Measurements from ENCODE around the gene PGLYRP4. TPM values are rescaled to one million over a fixed set of nuclear protein-coding genes. Genes with fewer than 3 reads are reported as not detected.
"Not testable (repeated sequence)": the region's sequence is repeated elsewhere in the genome, so short reads cannot be mapped to it uniquely, and the experiment has no call there.

Gene PGLYRP4
- total and polyA plus RNA-seq, 5 donors from 2014 or later, result 0.08 to 0.22 (median 0.20) TPM; not detected in 2

DNA sequence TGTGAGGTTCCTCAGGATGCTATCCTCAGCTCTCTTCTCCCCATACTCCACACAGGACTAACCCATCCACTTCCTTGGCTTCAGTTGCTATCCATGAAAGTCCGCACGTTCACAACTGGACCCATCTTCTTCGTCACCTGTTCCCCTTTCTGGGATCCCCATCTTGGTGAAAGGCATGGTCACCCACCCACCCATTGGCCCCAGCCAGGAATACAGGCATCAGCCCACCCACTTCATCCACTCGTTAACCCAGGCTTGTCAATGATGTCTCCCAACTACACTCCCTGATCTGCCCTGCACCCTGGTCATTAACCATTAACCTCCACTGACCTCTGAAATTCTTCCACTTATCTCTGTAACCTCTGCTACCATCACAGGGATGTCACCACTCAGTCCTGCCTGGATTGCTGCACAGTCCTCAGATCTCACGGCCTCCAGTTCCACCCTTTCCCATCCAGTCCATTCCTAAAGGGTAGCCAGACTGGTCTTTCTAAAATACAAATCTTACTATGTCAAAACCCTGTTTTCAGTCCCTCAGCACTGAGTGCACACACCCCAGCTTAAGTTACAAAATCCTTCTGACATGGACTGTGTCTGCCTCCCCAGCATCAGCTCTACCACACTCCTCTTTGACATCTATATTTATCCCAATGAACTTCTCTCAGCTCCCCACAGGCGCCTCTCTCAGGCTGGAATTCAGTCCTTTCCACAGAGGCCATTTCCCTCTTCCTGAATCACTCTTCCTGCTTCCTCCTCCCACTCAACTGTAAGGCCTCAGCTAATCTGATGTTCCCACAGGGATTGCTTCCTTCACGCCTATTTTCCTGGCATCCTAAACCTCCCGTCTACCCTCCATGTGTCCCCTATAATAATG, 10.4 kb downstream of the PGLYRP4 start:
- Histone ChIP-seq H3K27ac (ENCODE audit: insufficient read depth, low read length, poor library complexity, severe bottlenecking) (no peak overlapping the region), H3K4me1 (ENCODE audit: control insufficient read depth, insufficient read depth, low read length, poor library complexity, severe bottlenecking) (peaks cover 13% of the 10 kb centered on the region), H3K36me3 (ENCODE audit: control insufficient read depth, insufficient read depth, low read length) (no peaks in the 10 kb centered on the region), H3K4me3 (ENCODE audit: low read depth, low read length) (no peak overlapping the region), H3K9me3 (ENCODE audit: control insufficient read depth in 2 of 2, low read length in 2 of 2) (no peaks in the 10 kb centered on the region), H3K27me3 (ENCODE audit: control insufficient read depth, insufficient read depth, low read length) (no peaks in the 10 kb centered on the region)
- Mint-ChIP-seq H3K9me3 (peaks cover 0 to 1% (median 0%) of the 10 kb centered on the region in 7 donors), H3K4me1 (peaks cover 8 to 30% (median 16%) of the 10 kb centered on the region in 4 donors), H3K36me3 (no peaks in the 10 kb centered on the region), H3K27me3 (no peaks in the 10 kb centered on the region), H3K4me3 (peak overlapping the region in 1 of 4 donors; percentile 58), H3K27ac (peak overlapping the region in 1 of 3 donors; percentile 82)
- ATAC-seq (ENCODE audit: low read depth in 2 of 2) (no peak), DNase-seq (no peak)

DNA sequence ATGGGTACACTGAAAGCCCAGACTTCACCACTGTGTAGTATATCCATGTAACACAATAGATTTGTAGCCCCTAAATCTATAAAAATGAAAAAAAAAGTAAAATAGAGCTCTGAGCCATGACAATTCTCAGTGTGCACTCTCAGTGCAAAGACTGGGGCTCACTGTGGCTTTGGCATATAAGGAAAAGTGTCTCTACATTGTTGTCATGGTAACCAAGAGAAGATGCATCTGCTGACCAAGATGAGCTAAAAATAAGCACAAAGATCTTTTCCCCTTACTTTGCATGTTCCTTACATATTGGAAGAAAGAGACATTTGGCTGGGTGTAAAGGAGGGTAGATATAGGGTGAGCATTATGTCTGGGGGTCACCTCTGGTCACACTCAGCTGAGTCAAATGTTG, 12.0 kb downstream of the PGLYRP4 start:
- no peaks in the 10 kb centered on the region for H3K36me3 Mint-ChIP-seq
- H3K27ac Mint-ChIP-seq, result no peak overlapping the region
- H3K27ac ChIP-seq (ENCODE audit: insufficient read depth, low read length, poor library complexity, severe bottlenecking), result no peak overlapping the region
- H3K9me3 ChIP-seq (ENCODE audit: control insufficient read depth in 2 of 2, low read length in 2 of 2), result peaks cover 2 to 7% of the 10 kb centered on the region in 2 experiments
- H3K27me3 ChIP-seq (ENCODE audit: control insufficient read depth, insufficient read depth, low read length), result peaks cover 4% of the 10 kb centered on the region
- H3K9me3 Mint-ChIP-seq, result peaks cover 0 to 7% (median 1%) of the 10 kb centered on the region in 7 donors
- H3K4me3 ChIP-seq (ENCODE audit: low read depth, low read length), result no peak overlapping the region
- H3K4me1 ChIP-seq (ENCODE audit: control insufficient read depth, insufficient read depth, low read length, poor library complexity, severe bottlenecking), result peaks cover 11% of the 10 kb centered on the region
- ATAC-seq (ENCODE audit: low read depth in 2 of 2) (no peak), DNase-seq (no peak)
- H3K4me1 Mint-ChIP-seq, result peaks cover 8 to 19% (median 12%) of the 10 kb centered on the region in 4 donors
- H3K36me3 ChIP-seq (ENCODE audit: control insufficient read depth, insufficient read depth, low read length), result no peaks in the 10 kb centered on the region
- no peak overlapping the region for H3K4me3 Mint-ChIP-seq
- no peaks in the 10 kb centered on the region for H3K27me3 Mint-ChIP-seq

DNA sequence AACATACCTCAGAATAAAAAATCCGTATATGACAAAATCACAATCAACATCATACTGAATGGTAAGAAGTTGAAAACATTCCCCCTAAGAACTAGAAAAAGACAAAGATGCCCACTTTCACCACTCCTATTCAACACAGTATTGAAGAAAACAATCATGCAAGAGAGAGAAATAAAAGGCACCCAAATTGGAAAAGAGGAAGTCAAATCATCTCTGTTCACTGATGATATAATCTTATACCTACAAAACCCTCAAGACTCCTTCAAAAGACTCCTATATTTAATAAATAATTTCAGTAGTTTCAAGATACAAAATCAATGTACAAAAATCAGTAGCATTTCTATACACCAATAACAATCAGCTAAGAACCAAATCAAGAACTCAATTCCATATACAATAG, 14.7 kb downstream of the PGLYRP4 start:
- no peak overlapping the region for H3K27ac ChIP-seq (ENCODE audit: insufficient read depth, low read length, poor library complexity, severe bottlenecking)
- Mint-ChIP-seq H3K27me3 (peaks cover 5% of the 10 kb centered on the region), H3K4me1 (peaks cover 2 to 8% (median 6%) of the 10 kb centered on the region in 4 donors), H3K9me3 (peaks cover 1 to 24% (median 4%) of the 10 kb centered on the region in 7 donors), H3K27ac (no peak overlapping the region), H3K4me3 (no peak overlapping the region), H3K36me3 (no peaks in the 10 kb centered on the region)
- H3K4me1 ChIP-seq (ENCODE audit: control insufficient read depth, insufficient read depth, low read length, poor library complexity, severe bottlenecking), result no peaks in the 10 kb centered on the region
- ATAC-seq (ENCODE audit: low read depth in 2 of 2) (no peak), DNase-seq (no peak)
- peaks cover 9% of the 10 kb centered on the region for H3K27me3 ChIP-seq (ENCODE audit: control insufficient read depth, insufficient read depth, low read length)
- no peak overlapping the region for H3K4me3 ChIP-seq (ENCODE audit: low read depth, low read length)
- H3K36me3 ChIP-seq (ENCODE audit: control insufficient read depth, insufficient read depth, low read length), result no peaks in the 10 kb centered on the region
- H3K9me3 ChIP-seq (ENCODE audit: control insufficient read depth in 2 of 2, low read length in 2 of 2), result peaks cover 6 to 10% of the 10 kb centered on the region in 2 experiments

DNA sequence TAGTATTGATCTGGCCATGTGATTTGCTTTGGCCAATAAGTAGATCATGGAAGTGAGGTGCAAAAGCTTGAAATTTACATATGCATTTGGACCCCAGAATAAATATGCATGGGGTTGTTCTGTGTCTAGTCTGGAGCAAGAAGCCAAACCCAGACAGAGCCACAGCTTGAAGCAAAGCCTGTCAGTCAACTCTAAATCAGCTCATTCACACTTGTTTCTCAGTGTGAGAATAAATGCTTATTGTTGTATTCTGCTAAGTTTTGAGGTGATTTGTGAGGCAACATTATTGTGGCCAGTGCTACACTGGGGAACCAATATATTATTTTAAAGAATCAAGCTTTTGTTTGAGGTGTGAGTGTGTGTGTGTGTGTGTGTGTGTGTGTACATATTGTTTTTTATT, 23.7 kb downstream of the PGLYRP4 start:
- Histone ChIP-seq H3K9me3 (ENCODE audit: control insufficient read depth in 2 of 2, low read length in 2 of 2) (peaks cover 7 to 27% of the 10 kb centered on the region in 2 experiments), H3K36me3 (ENCODE audit: control insufficient read depth, insufficient read depth, low read length) (no peaks in the 10 kb centered on the region), H3K4me1 (ENCODE audit: control insufficient read depth, insufficient read depth, low read length, poor library complexity, severe bottlenecking) (no peaks in the 10 kb centered on the region), H3K4me3 (ENCODE audit: low read depth, low read length) (no peak overlapping the region), H3K27ac (ENCODE audit: insufficient read depth, low read length, poor library complexity, severe bottlenecking) (no peak overlapping the region), H3K27me3 (ENCODE audit: control insufficient read depth, insufficient read depth, low read length) (peaks cover 10% of the 10 kb centered on the region)
- ATAC-seq (ENCODE audit: low read depth in 2 of 2) (no peak), DNase-seq (no peak)
- no peaks in the 10 kb centered on the region for H3K4me1 Mint-ChIP-seq
- H3K36me3 Mint-ChIP-seq, result no peaks in the 10 kb centered on the region
- H3K9me3 Mint-ChIP-seq, result peaks cover 1 to 42% (median 10%) of the 10 kb centered on the region in 7 donors
- H3K27ac Mint-ChIP-seq, result no peak overlapping the region
- peaks cover 26% of the 10 kb centered on the region for H3K27me3 Mint-ChIP-seq
- no peak overlapping the region for H3K4me3 Mint-ChIP-seq

DNA sequence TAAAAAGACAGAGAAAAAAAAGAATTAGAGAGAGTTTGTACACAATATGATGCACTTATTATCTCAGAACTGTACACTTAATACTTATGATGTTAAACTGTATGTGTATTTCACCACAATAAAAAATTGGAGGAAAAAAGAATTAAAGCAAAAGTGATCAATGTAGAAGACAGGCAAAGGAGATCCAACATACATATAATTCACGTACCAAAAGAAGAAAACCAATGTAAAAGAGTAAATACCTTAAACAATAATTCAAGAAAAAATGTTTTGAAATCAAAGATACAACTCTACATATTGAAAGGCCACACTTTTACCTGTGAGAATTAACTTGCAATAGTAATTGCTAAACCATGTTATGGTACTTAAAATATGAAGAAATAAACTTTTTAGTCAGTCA, 26.1 kb downstream of the PGLYRP4 start:
- ATAC-seq (ENCODE audit: low read depth in 2 of 2) (no peak), DNase-seq (no peak)
- Histone ChIP-seq H3K27me3 (ENCODE audit: control insufficient read depth, insufficient read depth, low read length) (peaks cover 10% of the 10 kb centered on the region), H3K27ac (ENCODE audit: insufficient read depth, low read length, poor library complexity, severe bottlenecking) (no peak overlapping the region), H3K4me1 (ENCODE audit: control insufficient read depth, insufficient read depth, low read length, poor library complexity, severe bottlenecking) (no peaks in the 10 kb centered on the region), H3K36me3 (ENCODE audit: control insufficient read depth, insufficient read depth, low read length) (no peaks in the 10 kb centered on the region), H3K9me3 (ENCODE audit: control insufficient read depth in 2 of 2, low read length in 2 of 2) (peaks cover 7 to 19% of the 10 kb centered on the region in 2 experiments), H3K4me3 (ENCODE audit: low read depth, low read length) (no peak overlapping the region)
- Mint-ChIP-seq H3K9me3 (peaks cover 0 to 26% (median 10%) of the 10 kb centered on the region in 7 donors), H3K27me3 (peaks cover 21% of the 10 kb centered on the region), H3K36me3 (no peaks in the 10 kb centered on the region), H3K4me1 (no peaks in the 10 kb centered on the region), H3K4me3 (no peak overlapping the region), H3K27ac (no peak overlapping the region)

DNA sequence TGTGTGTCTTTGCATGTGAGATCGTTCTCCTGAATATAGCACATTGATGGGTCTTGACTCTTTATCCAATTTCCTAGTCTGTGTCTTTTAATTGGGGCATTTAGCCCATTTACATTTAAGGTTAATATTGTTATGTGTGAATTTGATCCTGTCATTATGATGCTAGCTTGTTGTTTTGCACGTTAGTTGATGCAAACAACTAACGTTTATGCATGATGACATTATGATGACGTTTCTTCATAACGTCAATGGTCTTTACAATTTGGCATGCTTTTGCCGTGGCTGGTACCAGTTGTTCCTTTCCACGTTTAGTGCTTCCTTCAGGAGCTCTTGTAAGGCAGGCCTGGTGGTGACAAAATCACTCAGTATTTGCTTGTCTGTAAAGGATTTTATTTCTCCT, 30.5 kb downstream of the PGLYRP4 start:
- H3K36me3 Mint-ChIP-seq; H3K4me1 ChIP-seq (ENCODE audit: control insufficient read depth, insufficient read depth, low read length, poor library complexity, severe bottlenecking); H3K36me3 ChIP-seq (ENCODE audit: control insufficient read depth, insufficient read depth, low read length); DNase-seq; H3K9me3 ChIP-seq (ENCODE audit: control insufficient read depth in 2 of 2, low read length in 2 of 2); H3K4me3 Mint-ChIP-seq; H3K27ac ChIP-seq (ENCODE audit: insufficient read depth, low read length, poor library complexity, severe bottlenecking); H3K4me3 ChIP-seq (ENCODE audit: low read depth, low read length); H3K4me1 Mint-ChIP-seq; H3K27me3 ChIP-seq (ENCODE audit: control insufficient read depth, insufficient read depth, low read length); H3K27ac Mint-ChIP-seq; ATAC-seq (ENCODE audit: low read depth in 2 of 2): not testable (repeated sequence)
- peaks cover 15% of the 10 kb centered on the region for H3K27me3 Mint-ChIP-seq
- H3K9me3 Mint-ChIP-seq, result peaks cover 0 to 18% (median 6%) of the 10 kb centered on the region in 7 donors

DNA sequence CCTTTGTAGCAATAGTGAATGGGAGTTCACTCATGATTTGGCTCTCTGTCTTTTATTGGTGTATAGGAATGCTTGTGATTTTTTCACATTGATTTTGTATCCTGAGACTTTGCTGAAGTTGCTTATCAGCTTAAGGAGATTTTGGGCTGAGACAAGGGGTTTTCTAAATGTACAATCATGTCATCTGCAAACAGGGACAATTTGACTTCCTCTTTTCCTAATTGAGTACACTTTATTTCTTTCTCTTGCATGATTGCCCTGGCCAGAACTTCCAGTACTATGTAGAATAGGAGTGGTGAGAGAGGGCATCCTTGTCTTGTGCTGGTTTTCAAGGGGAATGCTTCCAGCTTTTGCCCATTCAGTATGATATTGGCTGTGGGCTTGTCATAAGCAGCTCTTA, 32.6 kb downstream of the PGLYRP4 start:
- not testable (repeated sequence) for H3K9me3 ChIP-seq (ENCODE audit: control insufficient read depth in 2 of 2, low read length in 2 of 2); H3K27me3 ChIP-seq (ENCODE audit: control insufficient read depth, insufficient read depth, low read length); H3K4me1 ChIP-seq (ENCODE audit: control insufficient read depth, insufficient read depth, low read length, poor library complexity, severe bottlenecking); H3K9me3 Mint-ChIP-seq; H3K27ac Mint-ChIP-seq; ATAC-seq (ENCODE audit: low read depth in 2 of 2); H3K4me3 Mint-ChIP-seq; DNase-seq; H3K36me3 ChIP-seq (ENCODE audit: control insufficient read depth, insufficient read depth, low read length); H3K27ac ChIP-seq (ENCODE audit: insufficient read depth, low read length, poor library complexity, severe bottlenecking); H3K4me3 ChIP-seq (ENCODE audit: low read depth, low read length); H3K36me3 Mint-ChIP-seq; H3K4me1 Mint-ChIP-seq
- H3K27me3 Mint-ChIP-seq, result peaks cover 13% of the 10 kb centered on the region

DNA sequence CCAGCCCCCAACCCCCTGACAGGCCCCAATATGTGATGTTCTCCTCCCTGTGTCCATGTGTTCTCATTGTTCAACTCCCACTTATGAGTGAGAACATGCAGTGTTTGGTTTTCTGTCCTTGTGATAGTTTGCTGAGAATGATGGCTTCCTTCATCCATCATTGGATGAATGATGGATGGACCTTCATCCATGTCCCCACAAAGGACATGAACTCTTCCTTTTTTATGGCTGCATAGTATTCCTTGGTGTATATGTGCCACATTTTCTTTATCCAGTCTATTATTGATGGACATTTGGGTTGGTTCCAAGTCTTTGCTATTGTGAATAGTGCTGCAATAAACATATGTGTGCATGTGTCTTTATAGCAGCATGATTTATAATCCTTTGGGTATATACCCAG, 34.3 kb downstream of the PGLYRP4 start:
- H3K36me3 Mint-ChIP-seq; H3K36me3 ChIP-seq (ENCODE audit: control insufficient read depth, insufficient read depth, low read length); DNase-seq; H3K4me1 ChIP-seq (ENCODE audit: control insufficient read depth, insufficient read depth, low read length, poor library complexity, severe bottlenecking); H3K27ac ChIP-seq (ENCODE audit: insufficient read depth, low read length, poor library complexity, severe bottlenecking); H3K9me3 ChIP-seq (ENCODE audit: control insufficient read depth in 2 of 2, low read length in 2 of 2); ATAC-seq (ENCODE audit: low read depth in 2 of 2); H3K4me1 Mint-ChIP-seq; H3K4me3 Mint-ChIP-seq; H3K4me3 ChIP-seq (ENCODE audit: low read depth, low read length); H3K27me3 ChIP-seq (ENCODE audit: control insufficient read depth, insufficient read depth, low read length); H3K27ac Mint-ChIP-seq; H3K9me3 Mint-ChIP-seq; H3K27me3 Mint-ChIP-seq: not testable (repeated sequence)

Data from CD4-positive, CD25-positive, alpha-beta regulatory T cell (primary cell).